ENCODE results near the gene MAPKBP1. TPM values are rescaled to one million over a fixed set of nuclear protein-coding genes. Genes with fewer than 3 reads are reported as not detected.

MAPKBP1 gene
- total and polyA plus RNA-seq, 9 of the 15 experiments (the other 6 are each of a cell fraction or from before 2014, with no cell fraction given): 0.15 to 9.5 (median 4.5) TPM

GRCh38 chr15:41774062-41774881 lies at the start of gene MAPKBP1 (continued):
- TF ChIP-seq MGA (IDR thresholded peaks at IDR 0.05) (peak; percentile 57), RBM15 (IDR thresholded peaks at IDR 0.05; ENCODE audit: insufficient read depth, low read length) (no peak), UBTF (IDR thresholded peaks at IDR 0.05; ENCODE audit: borderline replicate concordance in 1 of 2, low read depth in 2 of 2, low read length in 2 of 2) (peak; percentile 66 to 86; a peak in 2 of 4 replicates), KDM2B (CRISPR knock-in tag; IDR thresholded peaks at IDR 0.05) (0 out of 2 replicates have a peak, but pooled peaks have one; percentile 15), CCNT2 (IDR thresholded peaks at IDR 0.05; ENCODE audit: borderline replicate concordance, extremely low read depth, insufficient read length, low read depth, low read length) (peak; percentile 72), MXI1 (IDR thresholded peaks at IDR 0.05; ENCODE audit: low read depth, low read length) (peak; percentile 40; the same call in 1 of the 2 replicates), ZNF354B (CRISPR knock-in tag; IDR thresholded peaks at IDR 0.05) (0 out of 2 replicates have a peak, but pooled peaks have one; percentile 19), CBX5 (IDR thresholded peaks at IDR 0.05; ENCODE audit: borderline replicate concordance, low read depth) (peak; percentile 81), TFAP4 (CRISPR knock-in tag; IDR thresholded peaks at IDR 0.05; ENCODE audit: borderline replicate concordance) (peak; percentile 97), MCM2 (IDR thresholded peaks at IDR 0.05; ENCODE audit: low read depth) (no peak), FOXP1 (CRISPR knock-in tag; IDR thresholded peaks at IDR 0.05) (peak; percentile 22; the same call in 1 of the 2 replicates)

Measured in K562 (cell line).